H7 (cell line): ENCODE measurements around the gene C3orf49. TPM values are rescaled to one million over a fixed set of nuclear protein-coding genes. Genes with fewer than 3 reads are reported as not detected.

Source experiments
- DNase-seq: peaks from one replicate; pipeline ENCODE4 v3.0.0; 2012
- H3K27me3 ChIP-seq: 2 replicates; pipeline ENCODE4 v1.6.0; 2011; ENCODE audit warnings: mild to moderate bottlenecking, low read length; ENCODE audit not compliant: control insufficient read depth, insufficient read depth
- H3K36me3 ChIP-seq: replicated peaks from 2 replicates; pipeline ENCODE4 v1.5.1; 2011; ENCODE audit warnings: low read length; ENCODE audit not compliant: control insufficient read depth, insufficient read depth
- H3K4me3 ChIP-seq: 2 replicates; pipeline ENCODE4 v1.5.1; 2011; ENCODE audit warnings: low read depth, mild to moderate bottlenecking, control low read depth, low read length, moderate library complexity; ENCODE audit not compliant: insufficient read depth
- total RNA-seq: library from RNA; depleted of rRNA; stranded (reverse); fragments of >200 nt; shearing (Covaris generic); gene quantifications from 2 replicates; pipeline ENCODE4 v1.2.3, GENCODE V29; 2014

Gene C3orf49
- total RNA-seq, 1 experiment from 2014 or later = not detected

GRCh38 chr3:63824309-63824708 lies 5.2 kb downstream of the C3orf49 start:
- Histone ChIP-seq H3K27me3 (no peaks in the 10 kb centered on the region), H3K36me3 (no peaks in the 10 kb centered on the region), H3K4me3 (no peak overlapping the region)
- DNase-seq = no peak

- Histone ChIP-seq H3K27me3 (no peaks in the 10 kb centered on the region), H3K4me3 (no peak overlapping the region), H3K36me3 (peaks cover 1% of the 10 kb centered on the region; the same call in 1 of the 2 replicates)
- DNase-seq = no peak
Measured at GRCh38 chr3:63830526-63830925, 11.4 kb downstream of the C3orf49 start.

- no peak for DNase-seq
- no peaks in the 10 kb centered on the region for H3K27me3 ChIP-seq
- no peak overlapping the region for H3K4me3 ChIP-seq
- H3K36me3 ChIP-seq = peaks cover 1% of the 10 kb centered on the region; the same call in 1 of the 2 replicates
Measured at GRCh38 chr3:63832395-63832794, 13.3 kb downstream of the C3orf49 start.

GRCh38 chr3:63841704-63842103 lies 22.6 kb downstream of the C3orf49 start:
- Histone ChIP-seq H3K4me3 (no peak overlapping the region), H3K36me3 (no peaks in the 10 kb centered on the region)
- DNase-seq = no peak

GRCh38 chr3:63842127-63842526 lies 23.0 kb downstream of the C3orf49 start:
- H3K4me3 ChIP-seq = no peak overlapping the region
- DNase-seq = no peak

More at GRCh38 chr3:63841704-63842103, 22.6 kb downstream of the C3orf49 start:
- no peaks in the 10 kb centered on the region for H3K27me3 ChIP-seq

GRCh38 chr3:63845215-63845614 lies 26.1 kb downstream of the C3orf49 start:
- no peak for DNase-seq
- H3K4me3 ChIP-seq = no peak overlapping the region
- H3K27me3 ChIP-seq = no peaks in the 10 kb centered on the region
- H3K36me3 ChIP-seq = no peaks in the 10 kb centered on the region

More at GRCh38 chr3:63842127-63842526, 23.0 kb downstream of the C3orf49 start:
- H3K36me3 ChIP-seq = no peaks in the 10 kb centered on the region
- H3K27me3 ChIP-seq = no peaks in the 10 kb centered on the region

GRCh38 chr3:63847718-63848450 lies 28.8 kb downstream of the C3orf49 start:
- no peak for DNase-seq
- no peak overlapping the region for H3K4me3 ChIP-seq
- no peaks in the 10 kb centered on the region for H3K27me3 ChIP-seq
- H3K36me3 ChIP-seq = no peaks in the 10 kb centered on the region

- H3K4me3 ChIP-seq = no peak overlapping the region
- H3K36me3 ChIP-seq = no peaks in the 10 kb centered on the region
- no peak for DNase-seq
- H3K27me3 ChIP-seq = no peaks in the 10 kb centered on the region
Measured at GRCh38 chr3:63849175-63849574, 30.1 kb downstream of the C3orf49 start.

GRCh38 chr3:63851287-63851686 lies 32.2 kb downstream of the C3orf49 start:
- no peak overlapping the region for H3K4me3 ChIP-seq
- DNase-seq = no peak
- no peaks in the 10 kb centered on the region for H3K36me3 ChIP-seq
- H3K27me3 ChIP-seq = no peaks in the 10 kb centered on the region

- Histone ChIP-seq H3K36me3 (no peaks in the 10 kb centered on the region), H3K27me3 (no peaks in the 10 kb centered on the region), H3K4me3 (no peak overlapping the region)
- no peak for DNase-seq
Measured at GRCh38 chr3:63853106-63853505, 34.0 kb downstream of the C3orf49 start.

- Histone ChIP-seq H3K36me3 (no peaks in the 10 kb centered on the region), H3K27me3 (no peaks in the 10 kb centered on the region), H3K4me3 (no peak overlapping the region)
- peak; percentile 62 for DNase-seq
Measured at GRCh38 chr3:63855333-63855940, 36.3 kb downstream of the C3orf49 start.

- H3K4me3 ChIP-seq = no peak overlapping the region
- no peak for DNase-seq
- H3K36me3 ChIP-seq = no peaks in the 10 kb centered on the region
- no peaks in the 10 kb centered on the region for H3K27me3 ChIP-seq
Measured at GRCh38 chr3:63857311-63857710, 38.2 kb downstream of the C3orf49 start.

GRCh38 chr3:63860776-63861175 lies 41.7 kb downstream of the C3orf49 start:
- H3K27me3 ChIP-seq = no peaks in the 10 kb centered on the region
- H3K4me3 ChIP-seq = no peak overlapping the region
- no peaks in the 10 kb centered on the region for H3K36me3 ChIP-seq
- DNase-seq = no peak

- Histone ChIP-seq H3K36me3 (no peaks in the 10 kb centered on the region), H3K4me3 (no peak overlapping the region), H3K27me3 (no peaks in the 10 kb centered on the region)
- DNase-seq = peak; percentile 58
Measured at GRCh38 chr3:63861306-63861705, 42.2 kb downstream of the C3orf49 start.

- no peaks in the 10 kb centered on the region for H3K27me3 ChIP-seq
- DNase-seq = no peak
Measured at GRCh38 chr3:63862804-63863149, 43.7 kb downstream of the C3orf49 start.

More at GRCh38 chr3:63862804-63863149, 43.7 kb downstream of the C3orf49 start:
- peak overlapping the region; percentile 93 for H3K4me3 ChIP-seq
- no peaks in the 10 kb centered on the region for H3K36me3 ChIP-seq
